Ovary (tissue), 3 donors: ENCODE data around the gene FUOM.

Experiments
- EP300 ChIP-seq: sonication (generic); formaldehyde crosslinking; IDR thresholded peaks from one replicate; pipeline ENCODE4 v1.6.1; 2017; ENCODE audit warnings: antibody characterized with exemption
- TF ChIP-seq, protein P1 (sequence below), 3 donors: fragments of 450-650 bp in 2 of 3; fragments of 200-600 bp in 1 of 3; IDR thresholded peaks; one replicate each; pipeline versions ENCODE4 v1.5.1 to v1.8.0; 2016 to 2022; ENCODE audit warnings: antibody characterized with exemption in 3 of 3, mild to moderate bottlenecking in 1 of 3
- donor health status: DM: no; HTN: no; CAD: no.

DNA sequence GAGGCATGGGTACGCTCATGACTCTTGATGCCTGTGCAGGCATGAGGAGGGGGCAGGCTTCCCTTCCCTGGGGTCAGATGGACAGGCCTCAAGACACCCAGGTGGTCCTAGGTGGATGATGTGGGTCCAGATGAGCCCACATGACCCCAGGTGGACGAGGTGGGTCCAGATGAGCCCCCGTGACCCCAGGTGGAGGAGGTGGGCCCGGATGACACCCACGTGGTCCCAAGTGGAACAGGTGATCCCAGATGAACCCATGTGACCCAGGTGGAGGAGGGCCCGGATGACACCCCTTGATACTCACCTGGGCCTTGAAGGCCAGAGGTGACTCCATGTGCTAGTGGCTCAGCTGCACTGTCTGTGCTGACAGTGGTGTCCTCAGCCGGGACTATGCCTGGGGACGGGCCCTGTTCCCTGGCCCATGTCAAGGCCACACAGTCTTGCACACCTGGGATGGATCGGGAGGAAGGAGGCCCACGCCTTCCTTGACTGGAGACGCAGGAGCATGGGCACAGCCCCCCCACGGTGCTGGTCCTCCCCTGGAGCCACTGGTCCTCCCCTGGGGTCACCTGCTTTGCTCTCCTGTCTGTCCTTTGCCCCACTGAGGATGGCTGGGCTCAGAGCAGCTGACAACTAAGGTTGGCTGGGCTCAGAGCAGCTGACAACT, 7.4 kb downstream of the FUOM start:
- TF ChIP-seq EP300, result no peak
- TF ChIP-seq, protein P1, sequence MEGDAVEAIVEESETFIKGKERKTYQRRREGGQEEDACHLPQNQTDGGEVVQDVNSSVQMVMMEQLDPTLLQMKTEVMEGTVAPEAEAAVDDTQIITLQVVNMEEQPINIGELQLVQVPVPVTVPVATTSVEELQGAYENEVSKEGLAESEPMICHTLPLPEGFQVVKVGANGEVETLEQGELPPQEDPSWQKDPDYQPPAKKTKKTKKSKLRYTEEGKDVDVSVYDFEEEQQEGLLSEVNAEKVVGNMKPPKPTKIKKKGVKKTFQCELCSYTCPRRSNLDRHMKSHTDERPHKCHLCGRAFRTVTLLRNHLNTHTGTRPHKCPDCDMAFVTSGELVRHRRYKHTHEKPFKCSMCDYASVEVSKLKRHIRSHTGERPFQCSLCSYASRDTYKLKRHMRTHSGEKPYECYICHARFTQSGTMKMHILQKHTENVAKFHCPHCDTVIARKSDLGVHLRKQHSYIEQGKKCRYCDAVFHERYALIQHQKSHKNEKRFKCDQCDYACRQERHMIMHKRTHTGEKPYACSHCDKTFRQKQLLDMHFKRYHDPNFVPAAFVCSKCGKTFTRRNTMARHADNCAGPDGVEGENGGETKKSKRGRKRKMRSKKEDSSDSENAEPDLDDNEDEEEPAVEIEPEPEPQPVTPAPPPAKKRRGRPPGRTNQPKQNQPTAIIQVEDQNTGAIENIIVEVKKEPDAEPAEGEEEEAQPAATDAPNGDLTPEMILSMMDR (IDR thresholded peaks at IDR 0.05), result no peak
